A673 (cell line): ENCODE data around the gene AKR1C8. TPM values are rescaled to one million over a fixed set of nuclear protein-coding genes. Genes with fewer than 3 reads are reported as not detected.
"Not testable (repeated sequence)": the region's sequence is repeated elsewhere in the genome, so short reads cannot be mapped to it uniquely, and the experiment has no call there.

Experiments
- BruUV-seq: library from RNA; stranded (reverse); fragments of 400-500 nt; replicated peaks from 2 replicates; lab custom pipeline; 2021; lab: Mats Ljungman, UMichigan
- CTCF ChIA-PET: fragments of 300-600 bp; sonication (Branson Sonifier 250); formaldehyde crosslinking; loops from one replicate; lab custom pipeline; 2022; ENCODE audit warnings: antibody characterized with exemption; lab: Charles Lee
- POLR2A ChIA-PET: fragments of 300-600 bp; sonication (Branson Sonifier 250); formaldehyde crosslinking; loops from one replicate; lab custom pipeline; 2022; ENCODE audit warnings: antibody characterized with exemption; ENCODE audit not compliant: low non-redundant PET; lab: Charles Lee
- DNase-seq: peaks from one replicate; pipeline ENCODE4 v3.0.0-alpha.2; 2015; ENCODE audit warnings: low spot score
- H3K27ac ChIP-seq: fragments of 200-600 bp; sonication (generic); 2 replicates; pipeline ENCODE4 v1.5.1; 2016; ENCODE audit warnings: mixed run types, low read depth, mild to moderate bottlenecking, mixed read lengths, antibody characterized with exemption, low read length; ENCODE audit not compliant: poor library complexity, severe bottlenecking
- H3K27me3 ChIP-seq: fragments of 200-600 bp; sonication (generic); replicated peaks from 2 replicates; pipeline ENCODE4 v1.6.1; 2017; ENCODE audit warnings: mixed run types, low read depth, mild to moderate bottlenecking, mixed read lengths, antibody characterized with exemption, low read length; ENCODE audit not compliant: insufficient read depth, poor library complexity
- H3K36me3 ChIP-seq: fragments of 200-600 bp; sonication (generic); 2 replicates; pipeline ENCODE4 v1.6.1; 2016; ENCODE audit warnings: mixed run types, mild to moderate bottlenecking, mixed read lengths, antibody characterized with exemption, low read length; ENCODE audit not compliant: insufficient read depth, poor library complexity, severe bottlenecking
- H3K4me1 ChIP-seq: fragments of 200-600 bp; sonication (generic); 2 replicates; pipeline ENCODE4 v1.6.1; 2017; ENCODE audit warnings: mixed run types, mild to moderate bottlenecking, mixed read lengths, antibody characterized with exemption, low read length; ENCODE audit not compliant: insufficient read depth, poor library complexity, severe bottlenecking
- H3K4me3 ChIP-seq: fragments of 200-600 bp; sonication (generic); 2 replicates; pipeline ENCODE4 v1.5.1; 2016; ENCODE audit warnings: low read depth, mixed run types, mild to moderate bottlenecking, mixed read lengths, low read length; ENCODE audit not compliant: poor library complexity, severe bottlenecking
- H3K9me3 ChIP-seq: fragments of 200-600 bp; sonication (generic); 2 replicates; pipeline ENCODE4 v1.6.1; 2016; ENCODE audit warnings: mixed run types, low read depth, mild to moderate bottlenecking, mixed read lengths, antibody characterized with exemption, low read length; ENCODE audit not compliant: poor library complexity, severe bottlenecking
- CTCF ChIP-seq: fragments of 300-800, 200-600 bp; sonication (generic); conservative IDR thresholded peaks from 2 replicates; pipeline ENCODE4 v1.5.1; 2017; ENCODE audit warnings: low read depth, mild to moderate bottlenecking, antibody characterized with exemption, low read length, moderate library complexity, mixed read lengths
- EZH2 ChIP-seq: fragments of 200-600 bp; sonication (generic); IDR thresholded peaks from 2 replicates; pipeline ENCODE4 v1.6.1; 2017; ENCODE audit warnings: borderline replicate concordance, low read depth, mild to moderate bottlenecking, mixed read lengths, antibody characterized with exemption, low read length; ENCODE audit not compliant: poor library complexity, severe bottlenecking
- intact Hi-C: fragments of 100-400 bp; cut with micrococcal nuclease; formaldehyde crosslinking; loops from one replicate; pipeline ENCODE4 v1.10.0; 2022; ENCODE audit not compliant: unreplicated experiment
- total RNA-seq: library from RNA; stranded (reverse); gene quantifications from 2 replicates; pipeline ENCODE4 v1.2.3, GENCODE V29; 2021

The AKR1C8 gene
- total RNA-seq, 1 experiment from 2014 or later, result 0.58 TPM

- POLR2A ChIA-PET, result no interaction called here
- no peaks in the 10 kb centered on the region for H3K9me3 ChIP-seq
- intact Hi-C loops, result no loop called here
- CTCF ChIA-PET, result no interaction called here
- H3K4me3 ChIP-seq, result no peak overlapping the region
- no peaks in the 10 kb centered on the region for H3K36me3 ChIP-seq
- no peaks in the 10 kb centered on the region for H3K27me3 ChIP-seq
- peaks cover 4% of the 10 kb centered on the region for H3K4me1 ChIP-seq
- no peak overlapping the region for H3K27ac ChIP-seq
- no TSS peak for BruUV-seq
- no peak for TF ChIP-seq EZH2
- no peak for TF ChIP-seq CTCF
- DNase-seq, result no peak
These were observed 44.1 kb upstream of the AKR1C8 start for GRCh38 chr10:5229019-5229418.

GRCh38 chr10:5222942-5223341, 38.0 kb upstream of the AKR1C8 start:
- CTCF ChIA-PET, BruUV-seq, intact Hi-C loops: not testable (repeated sequence)

DNA sequence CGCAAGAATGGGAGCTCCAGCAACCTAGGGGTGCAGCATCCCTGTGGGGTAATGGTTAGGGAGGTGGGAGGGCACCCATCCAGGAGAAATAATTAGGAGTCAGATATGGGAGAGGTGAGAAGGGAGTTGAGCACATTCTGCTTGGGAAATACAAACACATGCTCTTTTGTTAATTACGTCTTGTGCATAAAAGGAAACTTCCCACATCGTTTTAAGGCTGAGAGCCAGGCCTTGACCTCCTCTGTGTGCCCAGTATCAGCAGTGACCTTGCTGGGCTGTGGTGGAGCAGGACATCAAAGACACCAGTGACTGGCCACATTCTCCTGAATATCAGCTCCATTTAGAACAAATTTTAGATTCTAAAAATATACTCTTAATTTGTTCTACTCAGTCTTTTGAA, 34.3 kb upstream of the AKR1C8 start:
- Histone ChIP-seq H3K27ac (no peak overlapping the region), H3K9me3 (no peaks in the 10 kb centered on the region), H3K27me3 (no peaks in the 10 kb centered on the region), H3K4me1 (no peaks in the 10 kb centered on the region), H3K36me3 (no peaks in the 10 kb centered on the region), H3K4me3 (no peak overlapping the region)
- DNase-seq, result no peak
- ChIA-PET CTCF (no interaction called here), POLR2A (no interaction called here)
- no peak for TF ChIP-seq EZH2
- no peak for TF ChIP-seq CTCF
- intact Hi-C loops, result no loop called here
- BruUV-seq, result no TSS peak

More at GRCh38 chr10:5222942-5223341, 38.0 kb upstream of the AKR1C8 start:
- H3K9me3 ChIP-seq, DNase-seq, POLR2A ChIA-PET, H3K4me1 ChIP-seq, H3K27ac ChIP-seq, H3K36me3 ChIP-seq, H3K4me3 ChIP-seq, H3K27me3 ChIP-seq: not testable (repeated sequence)

DNA sequence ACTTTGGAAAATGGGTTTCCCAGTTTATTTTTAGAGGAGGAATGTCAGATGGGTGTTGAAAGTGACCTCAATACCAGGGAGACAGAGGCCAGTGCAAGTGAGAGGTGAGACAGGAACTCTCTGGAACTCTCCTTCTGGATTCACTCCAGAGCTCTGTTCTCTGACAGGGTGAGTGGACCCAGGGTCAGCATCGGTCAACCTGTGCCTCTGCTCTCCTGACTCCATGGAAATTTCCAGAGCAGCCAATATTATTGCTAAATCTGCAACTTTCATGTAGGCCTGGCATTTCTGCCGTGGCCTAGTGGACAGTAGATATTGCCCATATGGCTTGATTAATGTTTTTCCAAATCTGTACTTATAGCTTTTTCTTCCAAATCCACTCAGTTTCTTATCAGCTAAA, 31.9 kb upstream of the AKR1C8 start:
- intact Hi-C loops, result no loop called here
- Histone ChIP-seq H3K4me3 (no peak overlapping the region), H3K27ac (no peak overlapping the region), H3K9me3 (no peaks in the 10 kb centered on the region), H3K36me3 (no peaks in the 10 kb centered on the region), H3K27me3 (no peaks in the 10 kb centered on the region), H3K4me1 (no peaks in the 10 kb centered on the region)
- ChIA-PET CTCF (no interaction called here), POLR2A (no interaction called here)
- BruUV-seq, result no TSS peak
- TF ChIP-seq EZH2 (no peak), CTCF (no peak)
- DNase-seq, result no peak
